CD8-positive, alpha-beta memory T cell (primary cell): Measurements from ENCODE around the gene RXRB. TPM values are rescaled to one million over a fixed set of nuclear protein-coding genes. Genes with fewer than 3 reads are reported as not detected.

Experiments used
- CTCF ChIA-PET: fragments of 350-600 bp; sonication (Branson Sonifier 250); formaldehyde crosslinking; loops from one replicate; lab custom pipeline; 2021; ENCODE audit warnings: antibody characterized with exemption; lab: Charles Lee
- POLR2A ChIA-PET: fragments of 350-600 bp; sonication (Branson Sonifier 250); formaldehyde crosslinking; loops from one replicate; lab custom pipeline; 2021; ENCODE audit warnings: antibody characterized with exemption; lab: Charles Lee
- DNase-seq, 5 donors: peaks; one replicate each; pipeline versions ENCODE4 v3.0.0 to v3.0.0-alpha.2; 2020 to 2022; ENCODE audit warnings: mixed read lengths in 1 of 5
- H3K27ac ChIP-seq: one replicate; pipeline ENCODE4 v1.7.0; 2013; ENCODE audit warnings: low read depth, mild to moderate bottlenecking, low read length, moderate library complexity
- H3K27me3 ChIP-seq: 2 replicates; pipeline ENCODE4 v1.7.0; 2013; ENCODE audit warnings: low read length, mild to moderate bottlenecking; ENCODE audit not compliant: insufficient read depth, poor library complexity, severe bottlenecking
- H3K36me3 ChIP-seq: 2 replicates; pipeline ENCODE4 v1.7.0; 2013; ENCODE audit warnings: mild to moderate bottlenecking, low read length, moderate library complexity; ENCODE audit not compliant: insufficient read depth
- H3K4me1 ChIP-seq: 2 replicates; pipeline ENCODE4 v1.7.0; 2013; ENCODE audit warnings: mild to moderate bottlenecking, low read length, moderate library complexity; ENCODE audit not compliant: insufficient read depth
- H3K4me3 ChIP-seq: 2 replicates; pipeline ENCODE4 v1.7.0; 2013; ENCODE audit warnings: mild to moderate bottlenecking, low read length
- H3K9me3 ChIP-seq: 2 replicates; pipeline ENCODE4 v1.7.0; 2013; ENCODE audit warnings: mild to moderate bottlenecking, low read length
- H3K27ac Mint-ChIP-seq, 8 donors: one replicate each; pipeline ENCODE4 v1.8.0; 2020 to 2021; ENCODE audit warnings: mixed read lengths in 8 of 8, mild to moderate bottlenecking in 6 of 8, inconsistent platforms in 3 of 8, moderate library complexity in 3 of 8
- H3K27me3 Mint-ChIP-seq, 2 donors: one replicate each; pipeline ENCODE4 v1.8.0; 2020 to 2021; ENCODE audit warnings: mixed read lengths in 2 of 2, mild to moderate bottlenecking in 1 of 2, moderate library complexity in 1 of 2
- H3K36me3 Mint-ChIP-seq, 3 donors: one replicate each; pipeline ENCODE4 v1.8.0; 2020 to 2021; ENCODE audit warnings: mixed read lengths in 3 of 3, inconsistent platforms in 1 of 3, mild to moderate bottlenecking in 1 of 3
- H3K4me1 Mint-ChIP-seq, 3 donors: one replicate each; pipeline ENCODE4 v1.8.0; 2020 to 2021; ENCODE audit warnings: mixed read lengths in 3 of 3, inconsistent platforms in 1 of 3, mild to moderate bottlenecking in 1 of 3
- H3K4me3 Mint-ChIP-seq, 7 donors: one replicate each; pipeline ENCODE4 v1.8.0; 2020 to 2021; ENCODE audit warnings: mixed read lengths in 7 of 7, mild to moderate bottlenecking in 6 of 7, moderate library complexity in 4 of 7, inconsistent platforms in 2 of 7
- H3K9me3 Mint-ChIP-seq, 5 donors: one replicate each; pipeline ENCODE4 v1.8.0; 2020 to 2022; ENCODE audit warnings: mixed read lengths in 5 of 5, mild to moderate bottlenecking in 3 of 5, moderate library complexity in 2 of 5, inconsistent platforms in 1 of 5
- polyA plus RNA-seq: library from polyadenylated mRNA; unstranded; fragments of 300-500 nt; fragmentation: Illumina TruSeq; gene quantifications from one replicate; pipeline ENCODE4 v1.2.3, GENCODE V29; 2021
- total RNA-seq, 2 experiments: library from RNA; stranded (reverse); gene quantifications; one replicate each; pipeline ENCODE4 v1.2.3, GENCODE V29; 2021

The RXRB gene
- total and polyA plus RNA-seq, 3 experiments from 2014 or later, result 8.5 to 51.4 (median 47.1) TPM

DNA sequence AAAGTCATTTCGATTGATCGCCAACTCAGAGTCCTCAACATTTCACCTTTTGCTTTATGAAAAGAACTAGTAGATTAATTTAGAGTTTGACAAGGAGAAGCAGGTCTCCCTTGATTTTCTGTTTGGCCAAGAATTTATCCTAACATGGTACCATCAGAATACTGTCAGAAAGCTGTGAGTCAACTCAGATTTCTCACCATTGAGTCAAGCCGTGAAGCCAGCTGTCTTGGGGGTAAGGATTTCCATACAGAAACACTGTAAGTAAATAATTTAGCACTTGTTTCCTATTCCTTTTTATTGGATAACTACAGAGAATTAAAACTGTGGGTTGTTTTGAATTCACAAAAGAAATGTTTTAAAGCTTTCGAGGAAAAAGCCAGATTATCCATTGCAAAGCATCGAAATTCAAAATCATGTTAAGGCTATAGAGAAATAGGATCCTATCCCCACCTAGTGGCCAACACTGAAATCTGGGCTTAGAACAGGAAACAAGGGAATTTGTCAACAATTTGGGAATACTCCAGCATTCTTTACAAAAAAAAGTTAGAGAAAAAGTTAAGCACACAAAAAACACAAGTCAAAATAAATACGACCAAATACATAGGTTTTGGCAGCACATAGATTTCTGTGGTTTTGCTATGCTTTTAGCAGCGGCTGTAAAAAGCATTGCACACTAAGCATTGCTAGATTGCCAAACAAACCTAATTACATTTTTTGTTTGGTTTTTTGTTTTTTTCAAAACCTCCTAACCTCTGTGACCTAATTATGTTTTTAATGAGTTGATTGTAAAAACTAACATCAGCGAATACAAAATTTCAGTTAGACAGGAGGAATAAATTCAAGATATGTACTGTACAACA lies 52.4 kb downstream of the RXRB start:
- Histone ChIP-seq H3K4me1 (no peaks in the 10 kb centered on the region), H3K36me3 (no peaks in the 10 kb centered on the region), H3K4me3 (no peak overlapping the region), H3K27ac (no peak overlapping the region), H3K27me3 (peaks cover 4% of the 10 kb centered on the region), H3K9me3 (no peaks in the 10 kb centered on the region)
- POLR2A ChIA-PET, result no interaction called here
- peak in 1 of 5 donors; percentile 12 for DNase-seq
- Mint-ChIP-seq H3K4me1 (no peaks in the 10 kb centered on the region), H3K27ac (no peak overlapping the region), H3K9me3 (peaks cover 10 to 21% (median 14%) of the 10 kb centered on the region in 5 donors), H3K4me3 (no peak overlapping the region), H3K36me3 (peaks cover 0 to 7% (median 2%) of the 10 kb centered on the region in 3 donors), H3K27me3 (peaks cover 15 to 45% of the 10 kb centered on the region in 2 donors)
- CTCF ChIA-PET, result interaction anchor here (0.8 to 3.3 kb wide), 2 partner anchors 101 to 134 kb away, joined by 3 to 20 read pairs; no protein-coding TSS in a partner anchor

DNA sequence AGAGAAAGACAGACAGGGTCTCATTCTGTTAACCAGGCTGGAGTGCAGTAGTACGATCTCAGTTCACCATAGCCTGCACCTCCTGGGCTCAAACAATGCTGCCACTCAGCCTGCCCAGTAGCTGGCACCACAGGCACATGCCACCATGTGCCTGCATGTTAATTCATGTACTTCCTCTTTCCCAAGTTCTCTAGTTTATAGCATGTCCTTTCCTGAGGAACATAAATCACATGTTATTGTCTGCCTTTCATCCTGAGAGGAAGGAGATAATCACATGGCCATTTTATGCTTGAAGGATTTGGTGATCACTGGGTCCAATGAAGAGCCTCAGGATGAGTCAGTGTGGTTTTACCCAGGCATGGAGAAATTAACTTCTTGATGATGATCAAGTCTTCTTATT lies 56.1 kb downstream of the RXRB start:
- no peaks in the 10 kb centered on the region for H3K4me1 ChIP-seq
- Mint-ChIP-seq H3K27me3 (peaks cover 27 to 52% of the 10 kb centered on the region in 2 donors), H3K27ac (no peak overlapping the region), H3K9me3 (no peaks in the 10 kb centered on the region), H3K4me3 (no peak overlapping the region), H3K36me3 (peaks cover 0 to 2% (median 0%) of the 10 kb centered on the region in 3 donors), H3K4me1 (no peaks in the 10 kb centered on the region)
- H3K9me3 ChIP-seq, result no peaks in the 10 kb centered on the region
- no peak for DNase-seq
- no peaks in the 10 kb centered on the region for H3K36me3 ChIP-seq
- H3K27me3 ChIP-seq, result peaks cover 1% of the 10 kb centered on the region
- POLR2A ChIA-PET, result no interaction called here
- CTCF ChIA-PET, result interaction anchor here (1.2 kb wide), 1 partner anchor 104 kb away, joined by 4 read pairs; no protein-coding TSS in a partner anchor
- no peak overlapping the region for H3K27ac ChIP-seq
- H3K4me3 ChIP-seq, result no peak overlapping the region

Other genes with a start within 250 kb of the RXRB start
- 10 to 100 TPM; 14.0 to 16.5 TPM for gene HLA-DMA, start 247.6 kb downstream of the RXRB start, total RNA-seq
- 35.0 TPM for gene HLA-DMA, start 247.6 kb downstream of the RXRB start, polyA plus RNA-seq
- gene BRD2, start 232.1 kb downstream of the RXRB start, total RNA-seq, result 100 to 1,000 TPM; 373 to 387 TPM
- gene BRD2, start 232.1 kb downstream of the RXRB start, polyA plus RNA-seq, result 89.9 TPM
- gene HLA-DOA, start 191.1 kb downstream of the RXRB start, total RNA-seq, result 1 to 10 TPM; 6.7 to 6.9 TPM
- 12.0 TPM for gene HLA-DOA, start 191.1 kb downstream of the RXRB start, polyA plus RNA-seq
- 10 to 100 TPM; 69.8 to 71.7 TPM for gene HLA-DPA1, start 127.0 kb downstream of the RXRB start, total RNA-seq
- 156 TPM for gene HLA-DPA1, start 127.0 kb downstream of the RXRB start, polyA plus RNA-seq
- 10 to 100 TPM; 20.8 to 25.1 TPM for gene HLA-DPB1, start 124.7 kb downstream of the RXRB start, total RNA-seq
- gene HLA-DPB1, start 124.7 kb downstream of the RXRB start, polyA plus RNA-seq, result 178 TPM
- 1 to 10 TPM in 1 of 2 experiments, under 1 TPM in 1; 0.69 to 1.1 TPM for gene COL11A2, start 8.2 kb downstream of the RXRB start, total RNA-seq
- not detected for gene COL11A2, start 8.2 kb downstream of the RXRB start, polyA plus RNA-seq
- 10 to 100 TPM; 63.1 to 63.6 TPM for gene SLC39A7, start 202 bp upstream of the RXRB start, total RNA-seq
- 32.9 TPM for gene SLC39A7, start 202 bp upstream of the RXRB start, polyA plus RNA-seq
- 10 to 100 TPM; 21.3 to 23.5 TPM for gene HSD17B8, start 4.0 kb upstream of the RXRB start, total RNA-seq
- 50.7 TPM for gene HSD17B8, start 4.0 kb upstream of the RXRB start, polyA plus RNA-seq
- gene RING1, start 7.8 kb upstream of the RXRB start, total RNA-seq, result 10 to 100 TPM; 43.1 to 47.0 TPM
- 10.1 TPM for gene RING1, start 7.8 kb upstream of the RXRB start, polyA plus RNA-seq
- 10 to 100 TPM; 57.2 to 58.5 TPM for gene VPS52, start 71.2 kb upstream of the RXRB start, total RNA-seq
- 13.4 TPM for gene VPS52, start 71.2 kb upstream of the RXRB start, polyA plus RNA-seq
- gene RPS18, start 71.4 kb upstream of the RXRB start, total RNA-seq, result 1,000 to 10,000 TPM; 3,797 to 3,852 TPM
- 7,106 TPM for gene RPS18, start 71.4 kb upstream of the RXRB start, polyA plus RNA-seq
- gene B3GALT4, start 76.5 kb upstream of the RXRB start, total RNA-seq, result 1 to 10 TPM; 6.1 to 7.0 TPM
- 35.3 TPM for gene B3GALT4, start 76.5 kb upstream of the RXRB start, polyA plus RNA-seq
- 100 to 1,000 TPM; 112 to 117 TPM for gene WDR46, start 88.6 kb upstream of the RXRB start, total RNA-seq
- 76.0 TPM for gene WDR46, start 88.6 kb upstream of the RXRB start, polyA plus RNA-seq
- 100 to 1,000 TPM; 118 to 119 TPM for gene PFDN6, start 88.9 kb upstream of the RXRB start, total RNA-seq
- gene PFDN6, start 88.9 kb upstream of the RXRB start, polyA plus RNA-seq, result 37.4 TPM
- gene RGL2, start 98.3 kb upstream of the RXRB start, total RNA-seq, result 10 to 100 TPM; 20.5 to 22.9 TPM
- gene RGL2, start 98.3 kb upstream of the RXRB start, polyA plus RNA-seq, result 10.4 TPM
- 100 to 1,000 TPM; 211 to 213 TPM for gene TAPBP, start 113.4 kb upstream of the RXRB start, total RNA-seq
- gene TAPBP, start 113.4 kb upstream of the RXRB start, polyA plus RNA-seq, result 500 TPM
- gene ZBTB22, start 117.1 kb upstream of the RXRB start, total RNA-seq, result 1 to 10 TPM; 6.9 to 7.8 TPM
- gene ZBTB22, start 117.1 kb upstream of the RXRB start, polyA plus RNA-seq, result 12.7 TPM
- gene DAXX, start 122.3 kb upstream of the RXRB start, total RNA-seq, result 100 to 1,000 TPM in 1 of 2 experiments, 10 to 100 TPM in 1; 88.2 to 106 TPM
- gene DAXX, start 122.3 kb upstream of the RXRB start, polyA plus RNA-seq, result 152 TPM
- 10 to 100 TPM; 51.6 to 52.7 TPM for gene KIFC1, start 191.2 kb upstream of the RXRB start, total RNA-seq
- 0.39 TPM for gene KIFC1, start 191.2 kb upstream of the RXRB start, polyA plus RNA-seq
- 10 to 100 TPM; 38.5 to 43.3 TPM for gene PHF1, start 210.3 kb upstream of the RXRB start, total RNA-seq
- gene PHF1, start 210.3 kb upstream of the RXRB start, polyA plus RNA-seq, result 76.5 TPM
- 100 to 1,000 TPM; 149 to 164 TPM for gene CUTA, start 217.4 kb upstream of the RXRB start, total RNA-seq
- gene CUTA, start 217.4 kb upstream of the RXRB start, polyA plus RNA-seq, result 451 TPM
- 10 to 100 TPM; 22.6 to 24.9 TPM for gene SYNGAP1, start 219.4 kb upstream of the RXRB start, total RNA-seq
- 1.0 TPM for gene SYNGAP1, start 219.4 kb upstream of the RXRB start, polyA plus RNA-seq